Ramos (cell line): ENCODE results near the gene NAXE.
"Not testable (repeated sequence)": the region's sequence is repeated elsewhere in the genome, so short reads cannot be mapped to it uniquely, and the experiment has no call there.

ENCODE experiments used
- in situ Hi-C: fragments of 300-500 bp; cut with MboI; formaldehyde crosslinking; loops from one replicate; pipeline ENCODE4 v1.14.3; 2022; ENCODE audit warnings: low sequenced_read_pairs; ENCODE audit not compliant: unreplicated experiment

The NAXE gene

DNA sequence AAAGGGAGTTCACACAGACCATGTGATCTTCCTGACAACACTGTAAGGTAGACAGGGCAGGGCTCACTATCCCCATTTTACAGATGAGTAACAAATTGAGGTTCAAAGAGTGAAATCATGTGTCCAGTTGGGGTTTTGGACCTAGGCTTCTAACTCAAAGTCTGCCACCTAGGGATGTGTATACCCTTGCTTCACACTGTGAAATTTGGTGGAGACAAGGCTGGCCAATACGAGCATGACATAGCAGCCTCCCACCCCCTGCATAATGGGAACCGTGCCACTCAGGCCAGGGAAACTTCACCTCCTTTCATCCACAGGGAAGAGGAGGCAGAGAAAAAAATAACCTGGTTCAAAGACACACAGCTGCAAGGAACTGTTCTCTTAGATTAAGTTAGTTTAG is 26.1 kb upstream of the NAXE start:
- in situ Hi-C loops = no loop called here

GRCh38 chr1:156566436-156566835 is 25.1 kb upstream of the NAXE start:
- in situ Hi-C loops = no loop called here

GRCh38 chr1:156571261-156571852 is 20.2 kb upstream of the NAXE start:
- in situ Hi-C loops = no loop called here

DNA sequence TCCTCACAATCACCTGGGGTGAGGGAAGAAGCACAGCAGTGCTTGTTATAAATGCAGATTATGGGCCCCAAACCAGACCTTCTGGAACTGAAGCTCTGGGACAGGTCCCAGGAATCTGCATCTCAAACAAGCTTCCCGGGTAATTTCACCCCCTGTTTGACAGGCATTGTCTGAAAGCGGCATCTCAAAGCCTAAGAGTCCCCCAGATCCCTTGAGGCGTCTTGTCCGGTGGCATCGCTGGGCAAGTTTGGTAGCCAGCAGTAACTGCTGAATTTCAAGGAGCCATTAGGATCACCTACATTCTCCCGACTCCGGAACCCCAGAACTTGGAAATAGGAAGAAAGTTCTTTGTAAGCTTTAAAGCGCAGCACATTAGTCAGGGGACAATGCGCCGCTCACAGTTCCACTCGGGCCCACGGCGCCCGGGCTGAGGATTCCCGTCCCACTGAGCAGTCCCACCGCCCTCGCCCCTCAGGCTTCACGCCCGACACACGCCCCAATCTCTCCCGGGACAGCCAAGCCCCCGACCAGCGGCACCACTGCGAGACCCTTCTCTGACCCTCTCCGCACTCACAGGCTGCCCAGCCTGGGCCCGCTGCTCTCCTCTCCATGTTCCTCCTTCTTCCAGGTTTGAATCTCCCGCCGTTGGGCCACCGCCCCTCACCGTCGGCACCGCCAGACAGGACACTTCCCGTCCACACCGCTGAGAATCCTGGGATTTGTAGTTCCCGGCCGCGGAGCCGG is 19.5 kb upstream of the NAXE start, which contains the start of gene IQGAP3:
Gene IQGAP3 (minus strand): TSS at position 647 of the 744 bp plus-strand sequence. CDS start 36 bp downstream, at position 611.
- in situ Hi-C loops = no loop called here

DNA sequence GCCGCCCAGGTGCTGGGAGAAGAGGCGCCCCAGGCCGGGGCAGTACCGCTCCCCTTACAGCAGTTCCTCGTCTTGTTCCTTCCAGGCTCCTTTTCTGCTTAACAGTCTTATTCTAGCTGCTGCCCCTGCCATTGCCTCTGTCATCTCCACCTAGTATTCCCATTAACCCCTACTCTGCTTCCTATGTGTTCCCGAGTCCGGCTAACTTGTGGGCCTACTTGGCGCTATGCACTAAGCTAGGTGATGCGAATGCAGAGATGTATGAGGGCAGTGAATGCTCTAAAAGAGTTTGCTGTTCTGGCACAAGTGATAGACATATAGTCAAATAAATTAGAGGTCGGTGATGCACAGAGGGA is 18.9 kb upstream of the NAXE start:
- in situ Hi-C loops = no loop called here

- in situ Hi-C loops = no loop called here
These were observed 17.4 kb upstream of the NAXE start for GRCh38 chr1:156574039-156574633.

GRCh38 chr1:156577550-156577949 is 14.0 kb upstream of the NAXE start:
- in situ Hi-C loops = no loop called here

GRCh38 chr1:156578055-156578454 is 13.5 kb upstream of the NAXE start:
- in situ Hi-C loops = no loop called here

DNA sequence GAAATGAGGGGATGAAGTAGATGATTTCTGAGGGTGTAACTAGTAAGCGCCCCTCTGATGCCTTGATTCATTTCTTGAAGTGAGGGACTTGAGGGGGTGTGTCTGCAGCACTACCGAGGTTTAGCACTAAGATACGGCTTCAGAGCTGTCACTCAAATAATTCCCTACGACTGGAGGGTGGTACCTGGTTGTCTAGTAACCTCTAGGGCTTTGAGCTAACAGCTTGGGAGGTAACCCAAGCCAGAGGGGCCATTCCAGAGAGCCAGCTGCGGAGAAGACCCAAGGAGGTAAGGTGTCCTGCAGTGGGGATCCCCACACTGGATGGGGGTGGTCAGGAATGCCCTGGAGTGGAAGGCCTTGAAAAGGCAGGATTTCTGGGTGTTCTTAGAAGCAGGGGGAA is 12.1 kb upstream of the NAXE start, which contains the start of gene TTC24:
Gene TTC24 (plus strand): TSS at position 252 of the 400 bp plus-strand sequence. CDS start 1,642 bp downstream, outside the sequence.
- in situ Hi-C loops = no loop called here

- in situ Hi-C loops = no loop called here
These were observed 9.8 kb upstream of the NAXE start for GRCh38 chr1:156581661-156582387.

DNA sequence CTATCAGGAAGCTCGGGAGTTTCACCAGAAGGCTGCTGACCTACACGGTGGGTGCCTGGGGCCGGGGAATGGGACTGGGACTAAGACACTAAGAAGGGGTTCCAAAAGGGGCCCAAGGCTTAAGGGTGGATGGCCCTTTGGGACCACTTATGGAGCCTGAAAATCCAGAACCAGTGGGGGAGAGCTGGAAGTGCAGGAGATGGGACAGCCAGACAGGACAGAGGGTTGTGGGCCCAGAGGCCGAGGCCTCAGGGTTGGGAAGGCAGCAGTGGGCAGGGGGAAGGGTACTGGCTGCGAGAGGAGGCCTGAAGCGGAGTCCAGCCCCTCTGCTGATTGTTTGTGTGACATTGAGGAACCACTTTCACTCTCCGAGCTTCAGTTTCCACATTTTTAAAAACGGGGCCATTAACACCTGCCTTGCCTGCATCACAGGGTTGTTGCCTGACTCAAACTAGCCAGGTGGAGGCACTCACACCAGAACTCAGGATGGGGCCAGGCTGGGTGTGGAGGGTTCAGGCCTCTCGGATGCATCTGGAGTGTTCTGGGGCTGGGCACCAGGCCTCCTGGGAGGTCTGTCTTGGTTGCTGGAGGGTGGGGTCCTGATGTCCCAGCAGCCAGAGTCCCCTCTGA is 9.1 kb upstream of the NAXE start:
- in situ Hi-C loops = no loop called here

DNA sequence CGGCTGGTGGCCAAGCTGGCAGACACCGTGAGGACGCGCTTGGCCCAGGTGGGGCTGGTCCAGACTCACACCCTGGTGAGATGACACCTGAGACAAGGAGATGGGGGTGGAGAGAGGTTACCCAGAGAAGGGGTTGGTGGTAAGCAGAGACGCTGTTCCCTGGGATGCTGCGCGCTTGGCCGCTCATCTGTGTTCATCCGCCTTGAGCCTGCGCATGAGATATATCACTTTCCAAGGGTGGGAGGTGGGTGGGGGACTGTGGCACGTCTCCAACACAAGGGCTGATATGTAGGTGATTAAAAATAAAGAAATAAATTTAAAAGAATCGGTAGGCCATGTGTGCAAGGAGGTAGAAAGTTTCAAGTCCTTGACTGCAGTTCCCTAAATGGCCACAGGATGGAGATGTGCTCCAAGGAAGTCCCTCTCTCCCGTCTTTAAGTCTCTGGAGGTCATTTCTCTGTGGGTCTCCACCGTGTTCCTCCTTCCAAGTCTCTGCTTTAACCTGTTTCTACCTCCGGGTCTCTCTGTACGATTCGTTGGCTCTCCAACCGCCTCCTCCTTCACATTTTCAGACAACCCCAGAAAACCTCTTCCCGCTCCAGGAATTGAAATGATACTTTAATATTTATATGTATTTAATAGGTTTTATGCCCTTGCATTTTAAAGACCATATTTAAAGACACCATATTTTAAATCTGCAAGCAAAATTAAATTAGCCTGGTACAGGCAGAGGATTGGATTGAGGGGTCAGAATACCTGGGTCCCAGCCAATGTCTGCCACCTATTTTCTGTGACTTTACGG is 7.6 kb upstream of the NAXE start:
- in situ Hi-C loops = no loop called here

- in situ Hi-C loops = no loop called here
These were observed 6.8 kb upstream of the NAXE start for GRCh38 chr1:156584813-156585212.

DNA sequence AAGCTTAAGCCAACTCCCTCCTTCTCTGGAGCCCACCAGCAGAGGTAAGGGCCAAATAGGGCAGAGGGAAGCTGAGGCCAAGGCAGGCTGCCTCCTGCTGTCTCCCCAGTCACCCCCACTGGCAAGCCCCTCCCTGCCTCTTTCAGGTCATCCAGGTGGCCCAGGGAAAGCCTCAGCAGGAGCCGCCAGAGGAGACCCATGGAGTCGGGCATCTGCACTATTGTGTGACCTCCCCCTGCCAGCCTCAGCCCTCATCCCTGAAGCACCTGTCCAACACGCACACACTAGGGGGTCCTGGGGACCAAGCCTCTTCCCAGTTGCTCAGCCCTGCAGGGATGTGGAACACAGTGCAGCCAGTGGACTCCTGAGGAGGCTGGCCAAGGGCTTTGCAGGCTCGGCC is 5.3 kb upstream of the NAXE start:
- in situ Hi-C loops = no loop called here

GRCh38 chr1:156586892-156587477 is 4.6 kb upstream of the NAXE start:
- in situ Hi-C loops = no loop called here

DNA sequence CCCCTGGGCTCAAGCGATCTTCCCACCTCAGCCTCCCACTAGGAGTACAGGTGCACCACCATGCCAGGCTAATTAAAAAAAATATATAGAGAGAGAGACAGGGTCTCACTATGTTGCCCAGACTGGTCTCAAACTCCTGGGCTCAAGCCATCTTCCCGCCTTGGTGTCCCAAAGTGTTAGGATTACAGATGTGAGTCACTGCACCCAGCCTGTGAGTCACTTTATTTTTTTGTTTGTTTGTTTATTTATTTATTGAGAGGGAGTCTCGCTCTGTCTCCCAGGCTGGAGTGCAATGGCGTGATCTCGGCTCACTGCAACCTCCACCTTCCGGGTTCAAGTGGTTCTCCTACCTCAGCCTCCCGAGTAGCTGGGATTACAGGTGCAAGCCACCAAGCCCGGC is 3.6 kb upstream of the NAXE start:
- in situ Hi-C loops = not testable (repeated sequence)

GRCh38 chr1:156589546-156589945 is 2.0 kb upstream of the NAXE start:
- in situ Hi-C loops = no loop called here

DNA sequence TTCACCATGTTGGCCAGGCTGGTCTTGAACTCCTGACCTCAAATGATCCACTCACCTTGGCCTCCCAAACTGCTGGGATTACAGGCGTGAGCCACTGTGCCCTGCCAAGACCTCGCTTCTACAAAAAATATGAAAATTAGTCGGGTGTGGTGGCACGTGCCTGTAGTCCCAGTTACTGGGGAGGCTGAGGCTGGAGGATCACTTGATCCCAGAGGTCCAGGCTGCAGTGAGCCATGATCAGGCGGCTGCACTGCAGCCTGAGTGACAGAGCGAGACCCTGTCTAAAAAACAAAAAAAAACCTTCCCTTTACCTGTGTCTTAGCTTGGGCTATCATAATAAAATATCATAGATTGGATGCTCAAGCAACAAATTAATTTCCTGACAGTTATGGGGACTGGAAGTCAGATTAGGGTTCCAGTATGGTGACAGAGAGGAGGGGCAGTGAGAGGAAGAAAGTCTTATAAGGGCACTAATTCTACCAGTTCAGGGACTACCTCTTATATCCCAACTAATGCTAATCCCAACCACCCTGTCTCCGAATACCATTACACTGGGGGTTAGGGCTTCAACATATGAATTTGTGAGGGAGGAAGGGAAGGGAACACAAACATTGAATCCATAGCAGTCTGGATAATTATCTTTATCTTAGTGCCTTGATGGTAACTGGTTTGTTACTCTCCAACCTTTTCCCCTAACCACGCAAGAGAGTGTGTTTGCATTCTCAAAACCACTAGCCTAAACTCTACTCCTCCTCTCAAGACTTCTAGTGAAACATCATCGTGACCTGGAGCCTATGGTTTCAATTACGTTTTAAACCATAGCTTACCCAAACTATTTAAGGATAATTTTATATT is 1.0 kb upstream of the NAXE start:
- in situ Hi-C loops = no loop called here

- in situ Hi-C loops = no loop called here
These were observed 470 bp upstream of the NAXE start for GRCh38 chr1:156591181-156591431.
